ENCODE data around the gene PKMYT1. TPM values are rescaled to one million over a fixed set of nuclear protein-coding genes. Genes with fewer than 3 reads are reported as not detected.

Gene PKMYT1
- total RNA-seq (2022; extraction: Qiagen RNA extraction; ENCODE audit: low read depth) = 65.1 to 89.9 TPM (median 84.9 TPM) in 5 replicates

GRCh38 chr16:2980227-2981176 lies at the start of gene PKMYT1:
Gene PKMYT1, minus strand, starts transcription at chr16:2980446. Its CDS starts 789 bp downstream, at chr16:2979657.

GRCh38 chr16:3023669-3024478 lies 43.6 kb upstream of the PKMYT1 start, which contains the start of the genes HCFC1R1 and THOC6:
Gene HCFC1R1, minus strand, starts transcription at chr16:3023942. Its CDS starts 1 bp downstream, at chr16:3023941.
Gene THOC6, plus strand, starts transcription at chr16:3024035. Its CDS starts 292 bp downstream, at chr16:3024327.

GRCh38 chr16:3020247-3020603 lies 40.0 kb upstream of the PKMYT1 start, which contains the start of gene TNFRSF12A:
Gene TNFRSF12A, plus strand, starts transcription at chr16:3020368. Its CDS starts 30 bp downstream, at chr16:3020398.

GRCh38 chr16:3017794-3018506 lies 37.7 kb upstream of the PKMYT1 start, which contains the start of gene CLDN6:
Gene CLDN6, minus strand, starts transcription at chr16:3018183. Its CDS starts 2,162 bp downstream, at chr16:3016021.

GRCh38 chr16:3012828-3013420 lies 32.7 kb upstream of the PKMYT1 start, which contains the start of gene CLDN9:
Gene CLDN9, plus strand, starts transcription at chr16:3012923. Its CDS starts 440 bp downstream, at chr16:3013363.

GRCh38 chr16:2968738-2969544 lies 11.3 kb downstream of the PKMYT1 start, which contains the start of gene PAQR4:
Gene PAQR4, plus strand, starts transcription at chr16:2969348. Its CDS starts 327 bp downstream, at chr16:2969675.

GRCh38 chr16:2963723-2964474 lies 16.3 kb downstream of the PKMYT1 start, which contains the start of gene KREMEN2:
Gene KREMEN2, plus strand, starts transcription at chr16:2964275. Its CDS starts 246 bp downstream, at chr16:2964521.

Other genes starting within 250 kb of the PKMYT1 start
- gene SRRM2, start 227.8 kb downstream of the PKMYT1 start, total RNA-seq (2022; extraction: Qiagen RNA extraction; ENCODE audit: low read depth) = 305 to 408 TPM (median 384 TPM) in 5 replicates
- 488 to 558 TPM (median 510 TPM) in 5 replicates for gene ELOB, start 203.2 kb downstream of the PKMYT1 start, total RNA-seq (2022; extraction: Qiagen RNA extraction; ENCODE audit: low read depth)
- gene PRSS33, start 192.9 kb downstream of the PKMYT1 start, total RNA-seq (2022; extraction: Qiagen RNA extraction; ENCODE audit: low read depth) = not detected in 5 replicates
- not detected in 5 replicates for gene PRSS41, start 182.0 kb downstream of the PKMYT1 start, total RNA-seq (2022; extraction: Qiagen RNA extraction; ENCODE audit: low read depth)
- 0.15 TPM in 1 of 5 replicates, not detected in the others for gene PRSS21, start 163.2 kb downstream of the PKMYT1 start, total RNA-seq (2022; extraction: Qiagen RNA extraction; ENCODE audit: low read depth)
- gene ZG16B, start 150.1 kb downstream of the PKMYT1 start, total RNA-seq (2022; extraction: Qiagen RNA extraction; ENCODE audit: low read depth) = 0.61 to 1.3 TPM (median 1.00 TPM) in 5 replicates
- gene PRSS22, start 122.3 kb downstream of the PKMYT1 start, total RNA-seq (2022; extraction: Qiagen RNA extraction; ENCODE audit: low read depth) = 0.39 to 1.4 TPM (median 1.3 TPM) in 5 replicates
- 46.6 to 54.3 TPM (median 52.3 TPM) in 5 replicates for gene FLYWCH2, start 97.2 kb downstream of the PKMYT1 start, total RNA-seq (2022; extraction: Qiagen RNA extraction; ENCODE audit: low read depth)
- gene FLYWCH1, start 68.5 kb downstream of the PKMYT1 start, total RNA-seq (2022; extraction: Qiagen RNA extraction; ENCODE audit: low read depth) = 19.4 to 31.3 TPM (median 26.1 TPM) in 5 replicates
- 1.3 to 3.0 TPM (median 2.3 TPM) in 5 replicates for gene KREMEN2, start 16.2 kb downstream of the PKMYT1 start, total RNA-seq (2022; extraction: Qiagen RNA extraction; ENCODE audit: low read depth)
- 32.0 to 45.1 TPM (median 41.2 TPM) in 5 replicates for gene PAQR4, start 11.1 kb downstream of the PKMYT1 start, total RNA-seq (2022; extraction: Qiagen RNA extraction; ENCODE audit: low read depth)
- gene CLDN9, start 32.5 kb upstream of the PKMYT1 start, total RNA-seq (2022; extraction: Qiagen RNA extraction; ENCODE audit: low read depth) = 0.23 to 0.48 TPM (median 0.29 TPM) in 5 replicates
- 0.24 to 0.57 TPM (median 0.48 TPM) in 5 replicates for gene CLDN6, start 37.7 kb upstream of the PKMYT1 start, total RNA-seq (2022; extraction: Qiagen RNA extraction; ENCODE audit: low read depth)
- gene TNFRSF12A, start 39.9 kb upstream of the PKMYT1 start, total RNA-seq (2022; extraction: Qiagen RNA extraction; ENCODE audit: low read depth) = 446 to 645 TPM (median 558 TPM) in 5 replicates
- 212 to 248 TPM (median 240 TPM) in 5 replicates for gene HCFC1R1, start 43.5 kb upstream of the PKMYT1 start, total RNA-seq (2022; extraction: Qiagen RNA extraction; ENCODE audit: low read depth)
- 25.3 to 35.1 TPM (median 31.9 TPM) in 5 replicates for gene THOC6, start 43.6 kb upstream of the PKMYT1 start, total RNA-seq (2022; extraction: Qiagen RNA extraction; ENCODE audit: low read depth)
- gene BICDL2, start 56.5 kb upstream of the PKMYT1 start, total RNA-seq (2022; extraction: Qiagen RNA extraction; ENCODE audit: low read depth) = not detected in 5 replicates
- gene MMP25, start 66.1 kb upstream of the PKMYT1 start, total RNA-seq (2022; extraction: Qiagen RNA extraction; ENCODE audit: low read depth) = 0.81 to 1.2 TPM (median 0.90 TPM) in 5 replicates
- 21.6 to 35.8 TPM (median 29.8 TPM) in 5 replicates for gene IL32, start 85.2 kb upstream of the PKMYT1 start, total RNA-seq (2022; extraction: Qiagen RNA extraction; ENCODE audit: low read depth)
- gene ZSCAN10, start 118.8 kb upstream of the PKMYT1 start, total RNA-seq (2022; extraction: Qiagen RNA extraction; ENCODE audit: low read depth) = 0.33 TPM in 1 of 5 replicates, not detected in the others
- 10.8 to 15.4 TPM (median 14.6 TPM) in 5 replicates for gene ZNF205, start 132.1 kb upstream of the PKMYT1 start, total RNA-seq (2022; extraction: Qiagen RNA extraction; ENCODE audit: low read depth)
- gene ZNF213, start 154.6 kb upstream of the PKMYT1 start, total RNA-seq (2022; extraction: Qiagen RNA extraction; ENCODE audit: low read depth) = 9.1 to 12.0 TPM (median 11.5 TPM) in 5 replicates
- gene OR1F1, start 207.8 kb upstream of the PKMYT1 start, total RNA-seq (2022; extraction: Qiagen RNA extraction; ENCODE audit: low read depth) = 0.18 to 0.67 TPM (median 0.35 TPM) in 4 of 5 replicates, not detected in the other